GM12878 (cell line): Measurements from ENCODE around the gene EFHD2. TPM values are rescaled to one million over a fixed set of nuclear protein-coding genes. Genes with fewer than 3 reads are reported as not detected.
"Not testable (repeated sequence)": the region's sequence is repeated elsewhere in the genome, so short reads cannot be mapped to it uniquely, and the experiment has no call there.

Experiments used
- ATAC-seq: fragments of 200-7000 bp; cut with Tn5 transposase; 3 replicates; pipeline ENCODE4 v1.9.1; 2020; ENCODE audit warnings: mild to moderate bottlenecking, moderate library complexity
- BruUV-seq: library from RNA; stranded (reverse); fragments of 400-500 nt; replicated peaks from 2 replicates; lab custom pipeline; 2021; lab: Mats Ljungman, UMichigan
- CTCF ChIA-PET: fragments of 300-600 bp; sonication (Branson Sonifier 250); formaldehyde crosslinking; extraction: SDS; loops from one replicate; lab custom pipeline; 2021; ENCODE audit warnings: inconsistent platforms; lab: Yijun Ruan, JAX
- POLR2A ChIA-PET: fragments of 350-600 bp; formaldehyde crosslinking; extraction: SDS; loops from one replicate; lab custom pipeline; 2021; ENCODE audit warnings: inconsistent platforms; lab: Charles Lee
- RAD21 ChIA-PET: fragments of 300-600 bp; sonication (Branson Sonifier 250); formaldehyde crosslinking; loops from one replicate; lab custom pipeline; 2023; ENCODE audit warnings: antibody characterized with exemption; ENCODE audit not compliant: unreplicated experiment; lab: Charles Lee
- SMC1A ChIA-PET: fragments of 300-600 bp; sonication (Branson Sonifier 250); formaldehyde crosslinking; loops from one replicate; lab custom pipeline; 2023; ENCODE audit not compliant: unreplicated experiment, uncharacterized antibody; lab: Charles Lee
- DNase-seq: peaks from one replicate; pipeline ENCODE4 v3.0.0-alpha.2; 2011; ENCODE audit warnings: low read depth, low spot score
- FAIRE-seq: peaks from 3 replicates; lab custom pipeline; 2011; peaks lifted over from hg19 to GRCh38; lab: Jason Lieb, UNC
- H2AFZ ChIP-seq: 2 replicates; pipeline ENCODE4 v1.6.0; 2011; ENCODE audit warnings: low read depth, low read length, control low read depth; ENCODE audit not compliant: control insufficient read depth
- H3K27ac ChIP-seq: 2 replicates; pipeline ENCODE4 v1.5.1; 2011; ENCODE audit warnings: control low read depth; ENCODE audit not compliant: control insufficient read depth, insufficient read depth
- H3K27me3 ChIP-seq, 2 experiments: replicated peaks in 1 of 2; 2 replicates each; pipeline versions ENCODE4 v1.6.0 to v1.6.1; 2011; ENCODE audit warnings: low read length in 1 of 2; ENCODE audit not compliant: control insufficient read depth in 2 of 2, insufficient read depth in 2 of 2
- H3K36me3 ChIP-seq, 2 experiments: 2 replicates each; pipeline ENCODE4 v1.5.1; 2011; ENCODE audit warnings: low read length in 1 of 2; ENCODE audit not compliant: control insufficient read depth in 2 of 2, insufficient read depth in 2 of 2
- H3K4me1 ChIP-seq: 2 replicates; pipeline ENCODE4 v1.6.1; 2011; ENCODE audit warnings: mild to moderate bottlenecking, low read length, moderate library complexity, mixed read lengths; ENCODE audit not compliant: control insufficient read depth, insufficient read depth
- H3K4me2 ChIP-seq: 2 replicates; pipeline ENCODE4 v1.6.0; 2011; ENCODE audit warnings: control low read depth; ENCODE audit not compliant: control insufficient read depth, insufficient read depth
- H3K4me3 ChIP-seq: fragments of 200-600 bp; sonication (generic); 2 replicates; pipeline ENCODE4 v1.5.1; 2016
- H3K79me2 ChIP-seq: 2 replicates; pipeline ENCODE4 v1.6.0; 2011; ENCODE audit warnings: low read length; ENCODE audit not compliant: control insufficient read depth, insufficient read depth
- H3K9ac ChIP-seq: 2 replicates; pipeline ENCODE4 v1.8.0; 2011; ENCODE audit warnings: low read length, control low read depth, mixed read lengths; ENCODE audit not compliant: control insufficient read depth, insufficient read depth
- H3K9me3 ChIP-seq: replicated peaks from 3 replicates; pipeline ENCODE4 v1.5.1; 2011; ENCODE audit warnings: mild to moderate bottlenecking, low read length; ENCODE audit not compliant: control insufficient read depth, insufficient read depth
- H4K20me1 ChIP-seq: 2 replicates; pipeline ENCODE4 v1.6.0; 2011; ENCODE audit not compliant: control insufficient read depth, insufficient read depth
- NRF1 ChIP-seq: conservative IDR thresholded peaks from 2 replicates; pipeline ENCODE4 v1.6.1; 2011; ENCODE audit warnings: mild to moderate bottlenecking, low read depth, low read length, improper control_type of control experiment
- RAD21 ChIP-seq: IDR thresholded peaks from 2 replicates; pipeline ENCODE4 v1.6.1; 2011; ENCODE audit warnings: mild to moderate bottlenecking, low read depth, low read length, moderate library complexity; ENCODE audit not compliant: insufficient read depth
- TCF12 ChIP-seq: IDR thresholded peaks from 2 replicates; pipeline ENCODE4 v1.6.1; 2011; ENCODE audit warnings: low read depth, mild to moderate bottlenecking, low read length
- WGBS: methylation state at CpG from one replicate; pipeline ENCODE4 v1.1.6; 2016; ENCODE audit warnings: low lambda C conversion rate; ENCODE audit not compliant: insufficient replicate concordance, insufficient coverage; ENCODE audit errors: missing lambda C conversion rate; 5-methylcytosine and 5-hydroxymethylcytosine counted together
- in situ Hi-C: fragments of 300-500 bp; cut with MboI; formaldehyde crosslinking; loops from 9 replicates; pipeline ENCODE4 v1.14.3; 2018; ENCODE audit warnings: mixed read lengths
- intact Hi-C: fragments of 100-400 bp; cut with micrococcal nuclease; formaldehyde crosslinking; loops from one replicate; pipeline ENCODE4 v1.14.2; 2022; ENCODE audit not compliant: unreplicated experiment
- polyA plus RNA-seq, 11 experiments: library from polyadenylated mRNA; depleted of rRNA in 4 of 11; unstranded in 6 of 11; stranded (reverse) in 5 of 11; fragments of >200 nt; fragmentation: Nextera tagmentation in 4 of 11; fragmentation: Illumina TruSeq in 1 of 11; extraction: Ambion mirVana in 4 of 11; extraction: Trizol in 1 of 11; gene quantifications; 1 replicate in 1 of 11; 2 replicates in 10 of 11; pipeline versions ENCODE4 v1.2.1 to v1.2.3, GENCODE V29; 2011 to 2016; ENCODE audit warnings: inconsistent platforms in 2 of 11, missing spikeins in 2 of 11, low read depth in 1 of 11
- total RNA-seq, 4 experiments: library from RNA; depleted of rRNA in 3 of 4; stranded (reverse); fragments of >200 nt in 3 of 4; fragmentation: Illumina TruSeq in 1 of 4; extraction: Trizol in 1 of 4; gene quantifications; 2 replicates each; pipeline versions ENCODE4 v1.2.1 to v1.2.3, GENCODE V29; 2013 to 2021
- TF ChIP-seq, protein P1 (sequence below), 3 experiments: IDR thresholded peaks in 2 of 3; conservative IDR thresholded peaks in 1 of 3; 2 replicates each; pipeline ENCODE4 v1.5.1; 2011; ENCODE audit warnings: low read depth in 3 of 3, low read length in 3 of 3, mild to moderate bottlenecking in 3 of 3, control low read depth in 2 of 3, moderate library complexity in 2 of 3, inconsistent platforms in 1 of 3, mixed read lengths in 1 of 3; ENCODE audit not compliant: control insufficient read depth in 2 of 3, insufficient read depth in 1 of 3; ENCODE audit errors: extremely low read depth in 1 of 3

EFHD2 gene
- total and polyA plus RNA-seq, 10 of the 15 experiments (the other 5 are each of a cell fraction or from before 2014, with no cell fraction given) = 4.0 to 114 (median 66.1) TPM

DNA sequence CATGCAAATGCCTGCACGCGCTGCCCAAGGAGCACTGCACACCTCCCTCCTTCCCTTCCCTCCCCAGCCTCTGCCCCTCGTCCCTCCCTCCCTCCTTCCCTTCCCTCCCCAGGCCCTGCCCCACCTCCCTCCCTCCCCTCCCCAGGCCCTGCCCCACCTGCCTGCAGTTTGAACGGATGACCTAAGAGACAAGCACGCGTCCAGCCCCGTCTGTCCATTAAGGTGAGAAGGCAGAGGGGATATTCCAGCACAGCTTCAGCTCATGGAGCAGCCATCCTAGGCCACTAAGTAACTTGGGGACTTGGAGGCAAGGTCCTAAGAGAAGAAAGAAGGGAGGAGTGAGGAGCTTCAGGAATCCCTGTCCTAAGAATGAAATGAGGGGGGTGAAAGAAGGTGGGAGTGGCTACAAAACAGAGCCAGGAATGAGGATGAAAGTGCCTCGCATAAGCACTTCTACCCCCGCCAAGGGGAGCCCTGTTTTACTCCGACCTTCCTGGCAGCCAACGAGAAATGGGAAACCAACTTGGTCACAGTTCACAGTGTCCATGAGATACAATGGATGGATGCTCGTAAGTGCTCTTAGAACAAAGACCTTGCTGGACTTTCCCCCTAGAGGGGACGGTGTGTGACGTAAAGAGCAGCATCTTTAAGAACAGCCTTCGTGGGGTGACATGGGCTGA lies 21.3 kb upstream of the EFHD2 start (continued):
- no peak for TF ChIP-seq TCF12

DNA sequence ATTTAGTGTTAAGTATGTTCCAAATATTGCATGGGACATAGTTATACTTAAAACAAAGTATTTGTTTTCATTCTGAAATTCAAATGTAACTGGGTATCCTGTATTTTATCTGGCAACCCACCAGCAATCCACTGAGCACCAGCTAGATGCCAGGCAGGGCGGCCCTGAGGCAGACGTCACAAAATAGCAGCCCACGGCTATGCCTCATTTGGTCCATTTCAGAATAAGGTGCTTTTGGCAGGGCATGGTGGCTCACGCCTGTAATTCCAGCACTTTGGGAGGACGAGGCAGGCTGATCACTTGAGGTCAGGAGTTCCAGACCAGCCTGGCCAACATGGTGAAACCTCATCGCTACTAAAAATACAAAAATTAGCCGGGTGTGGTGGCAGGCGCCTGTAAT lies 19.9 kb upstream of the EFHD2 start:
- POLR2A ChIA-PET, FAIRE-seq: not testable (repeated sequence)

DNA sequence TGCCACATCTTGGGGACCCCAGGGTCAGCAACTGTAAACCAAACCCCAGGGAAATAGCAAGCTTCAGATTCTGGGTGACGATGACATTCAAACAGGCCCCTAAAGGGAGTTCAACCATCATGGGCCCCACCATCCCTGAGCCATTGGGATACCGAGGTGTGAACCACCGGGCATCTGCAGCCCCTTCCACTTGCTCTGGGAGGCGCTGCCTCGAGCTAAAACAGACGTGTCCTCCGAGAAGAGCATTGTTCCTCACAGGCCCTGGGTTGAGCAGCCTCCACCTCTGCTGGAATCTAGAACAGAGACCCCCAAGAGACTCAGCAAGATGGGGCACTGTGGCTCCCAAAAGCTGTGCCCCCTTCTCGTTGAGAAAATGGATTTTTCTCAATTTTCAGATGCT lies 19.0 kb upstream of the EFHD2 start:
- H3K4me3 ChIP-seq = no peak overlapping the region
- no peaks in the 10 kb centered on the region for H3K27me3 ChIP-seq
- H2AFZ ChIP-seq = no peak overlapping the region
- TF ChIP-seq, protein P1, sequence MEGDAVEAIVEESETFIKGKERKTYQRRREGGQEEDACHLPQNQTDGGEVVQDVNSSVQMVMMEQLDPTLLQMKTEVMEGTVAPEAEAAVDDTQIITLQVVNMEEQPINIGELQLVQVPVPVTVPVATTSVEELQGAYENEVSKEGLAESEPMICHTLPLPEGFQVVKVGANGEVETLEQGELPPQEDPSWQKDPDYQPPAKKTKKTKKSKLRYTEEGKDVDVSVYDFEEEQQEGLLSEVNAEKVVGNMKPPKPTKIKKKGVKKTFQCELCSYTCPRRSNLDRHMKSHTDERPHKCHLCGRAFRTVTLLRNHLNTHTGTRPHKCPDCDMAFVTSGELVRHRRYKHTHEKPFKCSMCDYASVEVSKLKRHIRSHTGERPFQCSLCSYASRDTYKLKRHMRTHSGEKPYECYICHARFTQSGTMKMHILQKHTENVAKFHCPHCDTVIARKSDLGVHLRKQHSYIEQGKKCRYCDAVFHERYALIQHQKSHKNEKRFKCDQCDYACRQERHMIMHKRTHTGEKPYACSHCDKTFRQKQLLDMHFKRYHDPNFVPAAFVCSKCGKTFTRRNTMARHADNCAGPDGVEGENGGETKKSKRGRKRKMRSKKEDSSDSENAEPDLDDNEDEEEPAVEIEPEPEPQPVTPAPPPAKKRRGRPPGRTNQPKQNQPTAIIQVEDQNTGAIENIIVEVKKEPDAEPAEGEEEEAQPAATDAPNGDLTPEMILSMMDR (IDR thresholded peaks at IDR 0.05 in 2 of 3, conservative IDR thresholded peaks at IDR 0.05 in 1 of 3; ENCODE audit: control insufficient read depth in 2 of 3, extremely low read depth in 1 of 3, insufficient read depth in 1 of 3, low read depth in 3 of 3, low read length in 3 of 3) = 0 out of 6 replicates have a peak, but pooled peaks of 2 of the 3 experiments have one; percentile 3 to 5
- no peak for TF ChIP-seq NRF1
- TF ChIP-seq RAD21 = 0 out of 2 replicates have a peak, but pooled peaks have one; percentile 8
- in situ Hi-C loops = no loop called here
- no peak overlapping the region for H3K9ac ChIP-seq
- WGBS = 10% methylated on average over 8 of the region's 8 CpGs
- FAIRE-seq (no peak), DNase-seq (no peak), ATAC-seq (no peak)
- no peak overlapping the region for H3K27ac ChIP-seq
- RAD21 ChIA-PET = no interaction called here
- H3K4me1 ChIP-seq = peaks cover 10% of the 10 kb centered on the region
- CTCF ChIA-PET = interaction anchor here (1.9 kb wide), 1 partner anchor 40 kb away, joined by 5 read pairs; no protein-coding TSS in a partner anchor
- SMC1A ChIA-PET = no interaction called here
- H3K36me3 ChIP-seq = no peaks in the 10 kb centered on the region
- no TSS peak for BruUV-seq
- intact Hi-C loops = no loop called here
- H3K4me2 ChIP-seq = no peak overlapping the region
- POLR2A ChIA-PET = no interaction called here
- H3K9me3 ChIP-seq = no peaks in the 10 kb centered on the region
- H3K79me2 ChIP-seq = no peaks in the 10 kb centered on the region
- H4K20me1 ChIP-seq = no peaks in the 10 kb centered on the region

More for the DNA sequence above, 19.9 kb upstream of the EFHD2 start:
- SMC1A ChIA-PET, H3K27ac ChIP-seq, in situ Hi-C loops, H3K4me2 ChIP-seq, RAD21 ChIA-PET, BruUV-seq, H3K27me3 ChIP-seq, H3K4me3 ChIP-seq, intact Hi-C loops, H3K9me3 ChIP-seq, H3K9ac ChIP-seq, H3K36me3 ChIP-seq, H4K20me1 ChIP-seq, DNase-seq, H3K79me2 ChIP-seq, ATAC-seq, H2AFZ ChIP-seq: not testable (repeated sequence)
- H3K4me1 ChIP-seq = peaks cover 19% of the 10 kb centered on the region
- CTCF ChIA-PET = interaction anchor here (1.9 kb wide), 1 partner anchor 41 kb away, joined by 5 read pairs; no protein-coding TSS in a partner anchor
- WGBS = 41% methylated on average over 8 of the region's 8 CpGs
